ENCODE data around the gene DENND5A.

GRCh38 chr11:9184516-9184915, 80.6 kb downstream of the DENND5A start:
- TF ChIP-seq CTCF (IDR thresholded peaks at IDR 0.05) (no peak), POLR2A (IDR thresholded peaks at IDR 0.05) (no peak)

All from right lobe of liver (tissue), 4 donors.